ENCODE data around the gene ASIC4. TPM values are rescaled to one million over a fixed set of nuclear protein-coding genes. Genes with fewer than 3 reads are reported as not detected.

ASIC4 gene
- total and polyA plus RNA-seq, 2 of the 13 experiments (the other 11 are each of a cell fraction or from before 2014, with no cell fraction given), result 0.03 TPM; not detected in 1

- Histone ChIP-seq H3K9ac (ENCODE audit: insufficient read depth, low read depth, low read length) (no peak overlapping the region), H2AFZ (ENCODE audit: low read length) (no peak overlapping the region)
- CTCF ChIA-PET (ENCODE audit: low intra/inter-chr PET ratio, low total read pairs), result no interaction called here
These were observed 29.7 kb upstream of the ASIC4 start for GRCh38 chr2:219484343-219485200.

More at GRCh38 chr2:219484343-219485200, 29.7 kb upstream of the ASIC4 start:
- TF ChIP-seq ATF7-NPFF (CRISPR knock-in tag; IDR thresholded peaks at IDR 0.05; ENCODE audit: low read depth), result 0 out of 2 replicates have a peak, but pooled peaks have one; percentile 63
- TF ChIP-seq THAP8 (CRISPR knock-in tag; IDR thresholded peaks at IDR 0.05; ENCODE audit: borderline replicate concordance), result 0 out of 2 replicates have a peak, but pooled peaks have one; percentile 36
- TF ChIP-seq, protein P1, sequence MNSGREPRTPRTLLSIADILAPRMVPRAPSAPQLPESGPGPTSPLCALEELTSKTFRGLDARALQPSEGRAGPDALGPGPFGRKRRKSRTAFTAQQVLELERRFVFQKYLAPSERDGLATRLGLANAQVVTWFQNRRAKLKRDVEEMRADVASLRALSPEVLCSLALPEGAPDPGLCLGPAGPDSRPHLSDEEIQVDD (CRISPR knock-in tag; IDR thresholded peaks at IDR 0.05; ENCODE audit: borderline replicate concordance), result 0 out of 2 replicates have a peak, but pooled peaks have one; percentile 38
- TF ChIP-seq EZH2 (conservative IDR thresholded peaks at IDR 0.05; ENCODE audit: low read depth, low read length), result peak; percentile 99
- TF ChIP-seq MTF2 (CRISPR knock-in tag; IDR thresholded peaks at IDR 0.05; ENCODE audit: borderline replicate concordance), result peak; percentile 94
- TF ChIP-seq GPN1 (CRISPR knock-in tag; IDR thresholded peaks at IDR 0.05; ENCODE audit: borderline replicate concordance), result no peak
- TF ChIP-seq ZNF451 (CRISPR knock-in tag; IDR thresholded peaks at IDR 0.05), result 0 out of 2 replicates have a peak, but pooled peaks have one; percentile 40
- no peak for TF ChIP-seq ZSCAN9 (CRISPR knock-in tag; IDR thresholded peaks at IDR 0.05; ENCODE audit: borderline replicate concordance)
- TF ChIP-seq, protein P2, sequence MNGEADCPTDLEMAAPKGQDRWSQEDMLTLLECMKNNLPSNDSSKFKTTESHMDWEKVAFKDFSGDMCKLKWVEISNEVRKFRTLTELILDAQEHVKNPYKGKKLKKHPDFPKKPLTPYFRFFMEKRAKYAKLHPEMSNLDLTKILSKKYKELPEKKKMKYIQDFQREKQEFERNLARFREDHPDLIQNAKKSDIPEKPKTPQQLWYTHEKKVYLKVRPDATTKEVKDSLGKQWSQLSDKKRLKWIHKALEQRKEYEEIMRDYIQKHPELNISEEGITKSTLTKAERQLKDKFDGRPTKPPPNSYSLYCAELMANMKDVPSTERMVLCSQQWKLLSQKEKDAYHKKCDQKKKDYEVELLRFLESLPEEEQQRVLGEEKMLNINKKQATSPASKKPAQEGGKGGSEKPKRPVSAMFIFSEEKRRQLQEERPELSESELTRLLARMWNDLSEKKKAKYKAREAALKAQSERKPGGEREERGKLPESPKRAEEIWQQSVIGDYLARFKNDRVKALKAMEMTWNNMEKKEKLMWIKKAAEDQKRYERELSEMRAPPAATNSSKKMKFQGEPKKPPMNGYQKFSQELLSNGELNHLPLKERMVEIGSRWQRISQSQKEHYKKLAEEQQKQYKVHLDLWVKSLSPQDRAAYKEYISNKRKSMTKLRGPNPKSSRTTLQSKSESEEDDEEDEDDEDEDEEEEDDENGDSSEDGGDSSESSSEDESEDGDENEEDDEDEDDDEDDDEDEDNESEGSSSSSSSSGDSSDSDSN (CRISPR knock-in tag; IDR thresholded peaks at IDR 0.05), result peak; percentile 64; the same call in 1 of the 2 replicates
- TF ChIP-seq ZNF777 (CRISPR knock-in tag; IDR thresholded peaks at IDR 0.05), result peak; percentile 72
- TF ChIP-seq, protein P3, sequence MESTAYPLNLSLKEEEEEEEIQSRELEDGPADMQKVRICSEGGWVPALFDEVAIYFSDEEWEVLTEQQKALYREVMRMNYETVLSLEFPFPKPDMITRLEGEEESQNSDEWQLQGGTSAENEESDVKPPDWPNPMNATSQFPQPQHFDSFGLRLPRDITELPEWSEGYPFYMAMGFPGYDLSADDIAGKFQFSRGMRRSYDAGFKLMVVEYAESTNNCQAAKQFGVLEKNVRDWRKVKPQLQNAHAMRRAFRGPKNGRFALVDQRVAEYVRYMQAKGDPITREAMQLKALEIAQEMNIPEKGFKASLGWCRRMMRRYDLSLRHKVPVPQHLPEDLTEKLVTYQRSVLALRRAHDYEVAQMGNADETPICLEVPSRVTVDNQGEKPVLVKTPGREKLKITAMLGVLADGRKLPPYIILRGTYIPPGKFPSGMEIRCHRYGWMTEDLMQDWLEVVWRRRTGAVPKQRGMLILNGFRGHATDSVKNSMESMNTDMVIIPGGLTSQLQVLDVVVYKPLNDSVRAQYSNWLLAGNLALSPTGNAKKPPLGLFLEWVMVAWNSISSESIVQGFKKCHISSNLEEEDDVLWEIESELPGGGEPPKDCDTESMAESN (CRISPR knock-in tag; conservative IDR thresholded peaks at IDR 0.05), result 0 out of 2 replicates have a peak, but pooled peaks have one; percentile 30
- H3K4me2 ChIP-seq (ENCODE audit: low read depth, low read length), result peak overlapping the region; percentile 36
- in situ Hi-C loops (cut with HindIII; ENCODE audit: extremely low pct_ligation_motif_present, low pct_unique_long_range_greater_than_20kb), result no loop called here
- WGBS (ENCODE audit: low lambda C conversion rate), result 8% methylated on average over 51 of the region's 89 CpGs
- peak overlapping the region in 1 of 3 experiments; percentile 44; a peak in 1 of 6 replicates for H3K4me3 ChIP-seq (replicated peaks in 1 of 3; ENCODE audit: insufficient read depth in 1 of 3, low read depth in 2 of 3, low read length in 3 of 3)
- H3K79me2 ChIP-seq (ENCODE audit: insufficient read depth, low read length), result no peaks in the 10 kb centered on the region
- no peak for DNase-seq (ENCODE audit: low spot score)
- no peaks in the 10 kb centered on the region for H3K36me3 ChIP-seq (replicated peaks in 1 of 2; ENCODE audit: control insufficient read depth in 1 of 2, insufficient read depth in 2 of 2, low read length in 2 of 2)
- no peaks in the 10 kb centered on the region for H3K9me3 ChIP-seq (ENCODE audit: low read length)
- H3K27ac ChIP-seq (ENCODE audit: extremely low read length, insufficient read depth, low read length), result no peak overlapping the region
- ATAC-seq, result peak; percentile 30
- H3K27me3 ChIP-seq (ENCODE audit: control insufficient read depth in 1 of 2, insufficient read depth in 2 of 2, low read length in 2 of 2), result peaks cover 60 to 98% of the 10 kb centered on the region in 2 experiments
- no TSS peak for BruUV-seq (replicated peaks)
- intact Hi-C loops (cut with micrococcal nuclease; ENCODE audit: unreplicated experiment), result no loop called here
- POLR2A ChIA-PET, result interaction anchor here (3.0 kb wide), 1 partner anchor 14 kb away, joined by 12 read pairs; the partner anchor contains the start of gene GMPPA
- peaks cover 13% of the 10 kb centered on the region for H3K4me1 ChIP-seq (ENCODE audit: insufficient read depth, low read length)
- FAIRE-seq, result no peak
- no peaks in the 10 kb centered on the region for H4K20me1 ChIP-seq (ENCODE audit: insufficient read depth, low read length)

Data from HepG2 (cell line).